GM18520 (cell line): ENCODE measurements around the gene TEDC1.

Experiments
- ATAC-seq: cut with Tn5 transposase; IDR thresholded peaks from one replicate; pipeline ENCODE4 v1.9.1; 2021; ENCODE audit not compliant: unreplicated experiment

TEDC1 gene

DNA sequence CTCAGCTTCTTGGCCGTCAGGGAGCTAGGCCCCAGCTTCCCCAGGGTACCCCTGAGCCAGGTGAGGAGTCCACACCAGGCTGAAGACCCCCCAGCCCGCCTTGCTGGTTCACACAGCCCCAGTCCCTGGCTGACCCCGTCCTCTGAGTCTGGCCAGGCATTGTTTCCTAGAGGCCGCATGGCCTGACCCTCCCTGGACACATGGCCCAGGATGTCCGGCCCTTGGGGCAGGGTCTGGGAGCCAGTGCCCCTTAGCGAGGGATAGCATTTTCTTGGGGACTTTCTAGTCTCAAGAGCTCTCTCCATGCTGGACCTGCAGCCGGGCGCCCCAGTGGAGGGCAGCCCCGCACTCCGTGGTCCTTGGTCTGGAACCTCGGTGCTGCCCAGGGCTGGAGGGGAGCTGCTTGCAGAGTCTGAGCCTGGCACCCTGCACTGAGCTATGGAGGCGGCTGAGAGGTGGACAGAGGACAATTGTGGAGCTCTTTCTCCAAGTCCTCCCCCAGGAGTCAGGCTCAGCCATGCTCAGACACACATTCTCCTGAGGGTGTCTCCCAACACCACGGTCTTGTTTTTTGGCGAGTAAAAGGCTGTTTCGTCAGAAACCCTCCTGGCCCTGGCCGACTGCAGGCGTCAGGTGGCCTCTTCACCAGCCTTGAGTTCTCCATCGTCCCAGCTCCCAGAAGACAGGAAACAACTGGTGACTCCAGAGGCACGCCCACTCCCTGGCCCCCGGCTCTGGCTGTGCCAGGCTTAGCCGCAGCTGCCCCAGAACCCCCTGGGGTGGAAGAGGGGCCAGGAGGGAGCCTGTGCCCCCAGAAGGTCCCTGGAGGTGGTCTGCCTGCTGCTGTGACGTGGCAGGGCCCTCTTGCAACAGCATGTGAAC, 34.1 kb upstream of the TEDC1 start:
- no peak for ATAC-seq

DNA sequence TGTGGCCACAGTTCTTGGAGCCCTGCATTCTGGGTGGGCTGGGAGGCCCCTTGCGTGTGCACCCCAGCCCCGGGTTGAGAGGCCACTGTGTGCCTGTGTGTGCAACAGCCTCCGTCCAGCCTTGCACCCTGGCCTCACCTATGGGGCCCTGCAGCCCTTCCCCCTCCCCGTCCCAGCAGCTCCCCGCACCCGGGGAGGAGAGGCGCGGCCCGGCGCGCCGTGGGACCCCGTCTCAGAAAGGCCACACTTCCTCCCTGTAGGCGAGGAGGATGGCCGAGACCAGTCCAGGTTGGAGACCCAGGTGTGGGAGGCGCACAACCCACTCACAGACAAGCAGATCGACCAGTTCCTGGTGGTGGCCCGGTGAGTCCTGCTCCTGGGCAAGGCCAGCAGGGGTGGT, 33.0 kb upstream of the TEDC1 start:
- no peak for ATAC-seq

DNA sequence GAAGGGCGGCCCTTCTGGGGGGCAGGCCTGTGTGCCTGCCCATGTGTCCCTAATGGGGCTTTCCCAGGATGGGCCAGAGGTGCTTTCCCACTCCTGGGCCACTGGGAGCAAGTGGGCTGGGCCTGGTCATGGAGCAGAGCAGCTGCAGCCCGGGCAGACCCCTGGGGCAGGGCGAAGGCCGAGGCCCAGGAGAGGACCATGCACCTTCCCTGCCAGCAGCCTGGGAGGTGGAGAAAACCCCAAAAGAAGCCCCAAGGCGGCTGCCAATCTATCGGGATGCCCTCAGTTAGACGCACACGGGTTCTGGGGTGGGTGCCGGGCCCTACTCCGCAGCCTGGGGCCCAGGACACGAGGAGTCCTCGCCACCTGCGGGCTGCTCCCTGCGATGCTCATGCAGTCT, 32.5 kb upstream of the TEDC1 start:
- ATAC-seq: no peak

DNA sequence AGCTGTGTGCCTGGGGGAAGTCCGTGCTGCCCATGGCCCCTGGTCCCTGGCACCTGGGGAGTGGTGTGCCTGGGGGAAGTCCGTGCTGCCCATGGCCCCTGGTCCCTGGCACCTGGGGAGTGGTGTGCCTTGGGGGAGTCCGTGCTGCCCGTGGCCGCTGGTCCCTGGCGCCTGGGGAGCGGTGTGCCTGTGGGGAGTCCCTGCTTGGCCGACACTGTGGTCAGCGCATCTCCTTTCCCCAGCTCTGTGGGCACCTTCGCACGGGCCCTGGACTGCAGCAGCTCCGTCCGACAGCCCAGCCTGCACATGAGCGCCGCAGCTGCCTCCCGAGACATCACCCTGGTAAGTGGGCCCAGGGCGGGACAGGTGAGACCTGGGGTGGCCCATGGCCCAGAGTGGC, 30.9 kb upstream of the TEDC1 start:
- ATAC-seq: no peak

DNA sequence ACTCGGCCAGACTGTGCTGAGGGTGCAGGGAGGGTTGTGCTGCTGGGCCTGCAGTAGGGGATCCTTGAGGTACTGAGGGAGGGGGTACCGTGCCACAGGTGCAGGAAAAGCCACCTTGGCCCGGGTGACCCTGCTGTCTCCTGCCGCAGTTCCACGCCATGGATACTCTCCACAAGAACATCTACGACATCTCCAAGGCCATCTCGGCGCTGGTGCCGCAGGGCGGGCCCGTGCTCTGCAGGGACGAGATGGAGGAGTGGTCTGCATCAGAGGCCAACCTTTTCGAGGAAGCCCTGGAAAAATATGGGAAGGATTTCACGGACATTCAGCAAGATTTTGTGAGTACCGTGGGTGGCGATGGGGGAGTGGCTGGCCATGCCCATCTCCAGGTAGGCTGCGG, 30.4 kb upstream of the TEDC1 start:
- no peak for ATAC-seq

DNA sequence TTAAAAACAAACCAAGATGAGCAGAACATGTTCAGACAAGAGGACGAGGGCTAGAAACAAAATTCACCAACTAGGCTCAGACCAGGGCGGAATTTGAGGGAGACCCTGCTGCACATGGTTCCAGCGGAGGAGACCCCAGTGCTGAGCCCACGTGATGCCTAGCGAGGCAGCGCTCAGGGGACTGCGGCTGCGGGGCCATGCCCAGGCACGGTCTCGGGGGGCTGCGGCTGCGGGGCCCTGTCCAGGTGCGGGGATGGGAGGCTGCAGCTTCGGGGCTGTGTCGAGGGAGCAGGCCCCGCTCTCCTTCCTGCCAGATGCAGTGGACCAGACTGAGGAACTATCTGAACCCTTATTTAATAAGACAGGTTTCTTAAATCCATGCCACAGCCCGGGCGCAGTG, 29.1 kb upstream of the TEDC1 start:
- no peak for ATAC-seq

DNA sequence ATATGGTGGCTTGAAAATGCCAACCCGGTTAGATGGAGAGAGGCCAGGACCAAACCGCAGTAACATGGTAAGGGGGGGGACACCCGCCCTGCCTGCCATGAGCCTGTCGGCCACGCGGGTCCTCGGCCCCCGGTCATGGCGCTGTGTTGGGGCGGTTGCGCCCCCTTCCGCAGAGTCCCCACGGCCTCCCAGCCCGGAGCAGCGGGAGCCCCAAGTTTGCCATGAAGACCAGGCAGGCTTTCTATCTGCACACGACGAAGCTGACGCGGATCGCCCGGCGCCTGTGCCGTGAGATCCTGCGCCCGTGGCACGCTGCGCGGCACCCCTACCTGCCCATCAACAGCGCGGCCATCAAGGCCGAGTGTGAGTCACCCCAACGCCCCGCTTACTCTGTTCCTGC, 26.5 kb upstream of the TEDC1 start:
- ATAC-seq: no peak

DNA sequence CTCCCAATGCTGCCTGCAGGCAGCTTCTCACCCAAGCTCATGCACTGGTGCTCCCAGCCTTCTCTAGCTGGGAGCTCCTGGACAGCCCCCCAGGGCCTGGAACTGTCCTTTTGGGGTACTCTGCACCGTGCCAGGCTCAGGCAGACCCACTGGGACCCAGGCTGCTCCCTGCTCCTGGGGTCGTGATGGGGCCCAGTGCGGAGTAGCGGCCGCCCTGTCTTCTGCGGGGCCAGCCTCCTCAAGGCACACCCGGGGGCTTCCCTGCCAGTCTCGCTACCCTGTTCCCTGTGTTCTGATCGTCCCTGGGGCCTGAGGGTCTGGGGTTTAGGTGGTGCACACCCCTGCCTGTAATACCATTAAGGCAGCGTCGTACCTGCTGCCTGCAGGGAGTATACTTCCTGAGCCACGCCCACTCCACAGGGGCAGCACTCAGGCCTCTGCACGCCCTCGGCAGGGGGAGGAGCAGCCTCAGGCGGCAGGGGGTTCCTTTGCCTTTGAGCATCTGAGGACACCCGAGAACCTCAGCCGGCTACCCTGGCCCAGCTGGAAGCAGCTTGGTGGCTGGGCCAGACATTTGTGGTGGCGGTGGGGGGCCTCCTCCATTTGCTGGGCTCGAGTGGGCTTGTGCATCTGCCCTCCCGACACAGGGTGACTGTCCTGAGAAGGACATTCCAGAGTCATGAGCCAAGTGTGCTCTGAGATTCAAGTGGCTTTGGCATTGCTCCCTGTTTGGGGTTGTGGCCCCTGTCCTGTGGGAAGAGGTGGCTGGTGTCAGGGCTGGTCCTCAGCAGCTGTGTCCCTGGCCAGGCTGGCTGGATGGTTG, 25.6 kb upstream of the TEDC1 start:
- ATAC-seq: no peak

DNA sequence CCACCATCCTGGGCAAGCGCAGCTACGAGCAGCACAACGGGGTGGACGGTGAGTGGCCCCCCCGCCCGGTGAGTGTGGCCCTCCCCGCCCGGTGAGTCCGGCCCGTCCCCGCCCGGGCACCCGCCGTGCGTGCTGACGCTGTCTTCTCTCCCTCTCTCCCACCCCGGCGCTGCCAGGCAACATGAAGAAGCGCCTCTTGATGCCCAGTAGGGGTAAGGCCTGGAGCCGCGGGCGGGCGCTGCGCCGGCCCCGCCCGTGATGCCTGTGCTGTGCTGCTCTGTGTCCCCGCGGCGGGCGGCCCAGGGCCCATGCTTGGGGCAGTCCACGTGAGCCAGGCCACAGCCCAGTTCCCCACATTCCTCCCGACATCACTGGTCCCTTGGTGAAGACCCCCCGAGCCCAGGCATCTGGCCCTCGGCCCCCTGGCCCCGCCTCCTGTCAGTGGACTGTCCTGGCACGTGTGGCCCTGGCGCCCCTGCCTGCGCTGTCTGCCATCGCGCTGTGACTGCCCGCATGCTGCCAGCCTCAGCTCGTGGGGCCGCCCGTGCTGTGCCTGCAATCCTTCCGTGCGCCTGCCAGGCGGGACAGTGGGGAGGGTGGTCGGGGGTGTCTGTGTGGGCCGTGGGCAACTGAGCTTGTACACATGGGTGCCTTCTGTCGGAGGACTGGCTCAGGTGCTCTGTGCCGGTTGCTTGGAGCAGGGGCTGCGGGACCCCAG, 24.4 kb upstream of the TEDC1 start:
- no peak for ATAC-seq

DNA sequence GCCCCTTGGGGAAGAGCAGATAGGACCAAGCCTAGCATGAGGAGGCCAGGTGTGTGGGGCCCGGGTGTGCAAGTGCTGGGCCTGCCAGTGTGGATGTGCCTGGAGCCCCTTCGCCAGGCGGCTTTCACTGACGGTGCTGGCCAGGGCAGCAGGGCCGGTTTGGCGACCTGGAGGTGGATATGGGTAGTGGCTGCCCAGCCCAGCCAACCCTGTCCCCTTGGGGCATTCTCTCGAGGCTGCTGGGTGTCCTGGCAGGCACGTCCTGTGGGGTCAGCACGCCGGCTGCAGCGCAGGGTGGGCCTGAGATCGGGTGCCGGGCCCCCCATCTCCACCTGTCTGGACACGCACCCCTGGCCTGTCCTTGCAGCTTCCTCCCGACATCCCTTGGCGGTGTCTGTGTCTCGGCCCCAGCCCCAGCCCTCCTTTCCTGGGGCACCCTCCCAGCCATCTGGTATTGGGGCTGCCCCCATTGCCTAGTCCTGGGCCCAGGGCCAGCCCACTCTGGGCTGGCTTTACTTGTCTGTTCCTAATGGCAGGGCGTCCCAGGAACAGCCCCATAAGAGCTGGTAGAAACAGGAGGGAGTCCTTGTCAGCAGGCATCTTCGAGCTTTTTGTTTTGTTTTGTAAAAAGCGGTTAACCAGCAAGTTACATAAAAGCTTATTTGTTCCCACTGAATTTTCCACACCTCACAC, 23.7 kb upstream of the TEDC1 start:
- ATAC-seq: no peak

DNA sequence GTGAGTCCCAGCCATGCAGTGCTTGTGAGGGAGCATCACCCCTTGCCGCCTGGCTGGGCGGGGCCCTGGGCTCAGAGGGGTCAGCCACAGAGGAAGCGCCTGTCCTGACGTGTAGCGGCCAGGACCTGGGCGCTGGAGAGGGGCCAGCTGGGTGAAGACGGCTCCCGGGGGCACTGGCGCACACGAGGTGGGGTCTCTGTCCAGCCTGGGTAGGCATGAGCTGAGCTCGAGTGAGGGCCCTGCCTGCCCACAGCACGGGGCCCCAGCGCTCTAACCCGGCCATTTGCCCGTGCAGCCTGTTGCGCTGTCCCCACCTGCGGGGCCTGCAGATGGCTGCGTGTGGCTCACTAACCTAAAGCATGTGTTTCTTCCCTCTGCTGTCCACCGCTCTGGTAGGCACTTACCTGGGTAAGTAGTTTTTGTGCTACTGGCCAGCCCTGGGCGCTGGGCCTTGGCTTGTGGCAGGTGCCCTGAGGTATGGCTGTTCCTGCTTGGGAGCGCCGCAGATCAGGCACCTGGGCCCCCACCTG, 23.0 kb upstream of the TEDC1 start:
- ATAC-seq: no peak

DNA sequence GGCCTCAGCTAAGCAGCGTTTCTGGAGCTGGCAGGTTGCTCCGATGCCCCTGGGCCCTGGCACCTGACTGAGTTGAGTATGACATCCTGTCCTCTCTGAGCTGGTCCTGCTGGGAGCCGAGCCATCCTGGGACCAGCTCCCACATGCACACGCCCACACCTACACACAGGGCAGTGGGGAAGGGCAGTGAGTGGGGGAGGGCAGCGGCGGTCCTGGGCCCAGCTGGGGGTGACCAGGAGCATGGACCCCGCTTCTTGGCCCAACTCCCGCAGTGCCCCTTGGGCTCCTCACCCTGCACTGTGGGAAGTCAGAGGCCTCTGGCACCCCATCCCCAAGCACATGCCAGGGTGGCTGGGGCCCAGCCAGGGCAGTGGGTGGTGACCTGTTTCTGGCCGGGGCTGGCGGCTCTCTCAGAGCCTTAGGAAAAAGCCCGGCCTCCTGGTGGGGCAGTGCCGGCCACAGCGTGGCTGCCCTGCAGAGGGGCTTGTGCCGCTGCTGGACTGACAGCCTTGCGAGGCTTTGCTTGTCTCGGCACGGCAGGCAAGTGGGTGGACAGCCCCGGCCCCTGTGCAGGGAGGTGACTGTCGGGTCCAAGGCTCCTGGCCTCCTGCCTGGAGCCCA, 22.3 kb upstream of the TEDC1 start:
- no peak for ATAC-seq

DNA sequence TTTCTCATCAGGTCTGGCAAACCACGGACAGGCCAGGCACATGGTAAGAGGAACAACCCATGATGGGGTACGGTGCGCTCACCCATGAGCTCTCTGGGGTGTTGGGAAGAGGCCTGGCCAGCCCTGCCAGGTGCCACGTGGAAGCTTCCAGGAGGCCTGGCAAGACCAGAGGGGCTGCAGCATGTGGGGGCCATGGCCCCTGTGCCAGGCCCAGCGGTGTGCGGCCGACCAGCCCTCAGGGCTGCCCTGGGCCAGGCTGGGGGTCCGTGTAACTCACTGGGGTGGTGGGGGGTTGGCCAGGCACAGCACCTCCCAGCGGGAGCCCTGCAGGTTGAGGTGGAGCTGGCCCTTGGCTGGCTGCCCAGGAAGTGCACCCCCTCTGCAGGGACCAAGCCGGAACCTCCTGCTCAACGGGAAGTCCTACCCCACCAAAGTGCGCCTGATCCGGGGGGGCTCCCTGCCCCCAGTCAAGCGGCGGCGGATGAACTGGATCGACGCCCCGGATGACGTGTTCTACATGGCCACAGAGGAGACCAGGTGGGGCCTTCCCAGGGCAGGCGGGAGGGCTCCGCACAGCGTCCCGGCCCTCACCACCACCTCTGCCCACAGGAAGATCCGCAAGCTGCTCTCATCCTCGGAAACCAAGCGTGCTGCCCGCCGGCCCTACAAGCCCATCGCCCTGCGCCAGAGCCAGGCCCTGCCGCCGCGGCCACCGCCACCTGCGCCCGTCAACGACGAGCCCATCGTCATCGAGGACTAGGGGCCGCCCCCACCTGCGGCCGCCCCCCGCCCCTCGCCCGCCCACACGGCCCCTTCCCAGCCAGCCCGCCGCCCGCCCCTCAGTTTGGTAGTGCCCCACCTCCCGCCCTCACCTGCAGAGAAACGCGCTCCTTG, 21.3 kb upstream of the TEDC1 start:
- ATAC-seq: no peak

DNA sequence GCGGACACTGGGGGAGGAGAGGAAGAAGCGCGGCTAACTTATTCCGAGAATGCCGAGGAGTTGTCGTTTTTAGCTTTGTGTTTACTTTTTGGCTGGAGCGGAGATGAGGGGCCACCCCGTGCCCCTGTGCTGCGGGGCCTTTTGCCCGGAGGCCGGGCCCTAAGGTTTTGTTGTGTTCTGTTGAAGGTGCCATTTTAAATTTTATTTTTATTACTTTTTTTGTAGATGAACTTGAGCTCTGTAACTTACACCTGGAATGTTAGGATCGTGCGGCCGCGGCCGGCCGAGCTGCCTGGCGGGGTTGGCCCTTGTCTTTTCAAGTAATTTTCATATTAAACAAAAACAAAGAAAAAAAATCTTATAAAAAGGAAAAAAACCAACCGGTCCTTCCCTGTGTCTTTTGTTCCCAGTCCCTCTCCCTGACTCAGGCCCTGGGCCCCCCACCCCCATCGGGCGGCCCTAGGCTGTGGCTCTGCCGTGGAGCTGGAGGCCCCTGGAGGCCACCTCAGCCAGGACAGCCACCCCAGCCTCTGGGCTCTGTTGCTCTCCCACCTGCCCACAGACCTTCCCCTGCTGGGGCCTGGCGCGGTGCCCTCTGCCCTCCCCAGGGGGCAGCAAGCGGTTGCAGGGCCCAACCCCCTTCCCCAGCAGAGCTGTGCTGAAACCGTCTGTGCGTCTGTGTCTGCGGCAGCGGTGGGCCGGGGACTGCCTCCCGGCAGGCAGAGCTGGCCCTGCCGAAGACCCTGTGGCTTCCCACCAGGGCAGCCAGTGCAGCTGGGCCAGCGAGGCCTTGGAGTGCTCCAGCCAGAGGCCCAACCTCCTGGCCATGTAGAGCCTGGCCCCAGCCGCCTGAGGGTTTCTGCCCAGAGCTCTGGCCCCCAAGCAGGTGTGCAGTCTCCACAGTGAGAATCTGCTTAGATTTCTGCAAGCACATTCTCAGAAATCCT, 20.4 kb upstream of the TEDC1 start:
- no peak for ATAC-seq

DNA sequence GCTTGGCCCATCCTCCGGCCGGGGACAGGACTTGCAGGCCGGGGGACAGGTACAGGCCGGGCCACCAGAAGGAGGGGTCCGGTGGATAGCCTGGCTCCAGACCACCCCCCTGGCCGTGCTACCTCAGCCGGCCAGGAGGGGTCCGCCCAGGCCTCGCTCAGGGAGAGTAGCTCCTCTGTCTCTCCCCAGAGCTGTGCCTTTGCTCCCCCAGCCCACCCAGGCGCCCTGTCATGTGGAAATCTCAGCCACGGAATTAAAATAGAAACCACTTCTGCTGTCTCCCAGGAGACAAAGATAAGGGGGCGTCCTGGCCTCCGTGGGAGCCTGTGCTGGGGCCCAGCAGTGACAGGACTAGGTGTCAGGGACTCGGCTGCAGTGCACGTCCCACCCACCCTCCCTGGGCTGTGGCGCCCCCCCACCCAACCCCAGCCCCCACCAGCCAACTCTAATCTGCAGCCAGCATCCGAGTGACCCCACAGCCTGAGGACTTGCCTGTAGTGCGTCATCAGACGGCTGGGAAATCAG, 19.7 kb upstream of the TEDC1 start:
- no peak for ATAC-seq

DNA sequence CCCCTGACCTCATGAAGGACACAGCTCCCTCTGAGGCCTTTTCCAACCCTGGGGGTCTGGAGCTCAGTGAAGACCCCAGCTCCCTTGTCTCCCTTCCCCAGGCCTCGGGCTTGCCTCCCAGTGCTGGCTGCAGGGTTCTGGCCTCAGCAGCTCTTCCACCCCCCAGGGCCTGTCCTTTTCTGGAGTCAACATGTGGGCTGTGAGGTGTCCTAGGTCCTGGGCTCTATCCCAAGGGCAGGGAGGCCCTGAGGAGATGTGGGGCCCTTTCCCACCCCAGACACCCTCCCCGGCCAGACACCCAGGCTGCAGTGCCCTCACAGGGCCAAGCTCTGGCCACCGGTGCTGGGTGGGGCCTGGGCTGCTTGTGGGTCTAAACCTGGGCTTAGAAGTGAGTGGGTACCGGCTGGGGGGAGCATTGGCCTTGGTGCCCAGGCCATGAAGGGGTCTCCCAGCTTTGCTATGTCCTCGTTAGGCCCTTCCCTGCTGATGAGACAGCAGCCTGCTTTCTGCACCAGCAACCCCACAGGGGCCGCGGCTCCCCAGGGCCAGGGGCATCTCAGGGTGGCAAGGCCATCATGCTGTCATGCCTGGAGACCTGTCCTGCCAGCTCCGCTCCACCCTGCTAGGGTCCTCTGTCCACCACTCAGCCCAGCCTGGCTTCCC, 19.1 kb upstream of the TEDC1 start:
- no peak for ATAC-seq

DNA sequence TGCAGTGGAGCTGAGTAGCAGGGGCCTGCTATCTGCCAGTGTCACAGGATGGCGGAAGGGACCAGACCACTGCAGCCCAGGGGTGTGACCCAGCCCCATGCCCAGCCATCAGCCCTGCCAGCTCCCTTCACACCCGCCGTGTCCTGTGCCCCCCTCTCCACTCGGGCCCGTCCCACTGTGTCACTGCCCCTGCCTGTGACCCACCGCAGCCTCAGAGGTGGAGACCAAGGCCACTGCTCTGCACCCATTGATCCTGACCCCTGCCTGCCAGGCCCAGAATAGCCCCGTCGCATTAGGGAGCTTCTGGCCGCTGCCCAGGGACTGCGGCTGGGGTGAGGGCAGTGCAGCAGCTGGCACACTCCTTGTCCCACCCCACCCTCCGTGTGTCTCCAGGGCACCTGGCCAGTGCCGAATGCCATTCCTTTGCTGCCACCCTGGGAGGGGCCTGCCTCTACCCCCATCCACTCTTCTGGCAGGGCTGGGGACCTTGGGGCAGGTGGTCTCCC, 18.5 kb upstream of the TEDC1 start:
- no peak for ATAC-seq
